NCI-H524 (cell line): ENCODE data around the gene ZNF672.
A peak's percentile ranks its signal among the peaks of the same experiment; 100 is the strongest.
"Not testable (repeated sequence)": the region's sequence is repeated elsewhere in the genome, so short reads cannot be mapped to it uniquely, and the experiment has no call there.

Experiments
- DNase-seq, 2 experiments: peaks; one replicate each; lab custom pipeline; 2025; lab: John Stamatoyannopoulos, UW

ZNF672 gene

DNA sequence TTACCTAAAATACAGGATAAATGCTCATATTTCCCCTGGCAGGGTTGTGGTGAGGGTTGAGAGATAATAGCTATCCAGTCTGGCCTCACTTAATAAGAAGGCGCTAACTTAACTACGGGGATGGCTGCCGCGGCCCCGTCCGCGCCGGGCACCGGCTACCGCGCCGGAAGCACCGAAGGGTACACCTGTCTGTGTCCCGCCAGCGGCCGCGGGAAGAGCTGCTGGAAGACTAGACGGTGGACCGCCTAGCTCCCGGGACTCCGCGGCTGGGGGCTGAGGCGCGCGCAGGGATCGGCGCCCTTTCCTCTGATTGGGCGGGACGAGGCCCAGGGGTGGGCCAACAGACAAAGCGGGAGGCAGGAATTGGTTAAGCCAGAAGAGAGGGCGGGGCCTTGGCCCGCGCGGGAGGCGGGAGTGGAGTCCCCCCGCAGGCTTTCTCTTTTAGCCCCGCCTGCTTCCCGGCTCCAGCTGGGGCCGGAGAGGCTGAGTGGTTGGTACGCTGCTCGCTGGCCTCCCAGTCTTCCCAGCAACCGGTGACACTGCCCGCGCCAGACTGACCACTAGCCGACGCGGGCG lies at the start of gene ZNF672:
Gene ZNF672 (plus strand): TSS at position 444 of the 576 bp plus-strand sequence. CDS start 9,051 bp downstream, outside the sequence.
- peak; percentile 91 to 96 for DNase-seq

DNA sequence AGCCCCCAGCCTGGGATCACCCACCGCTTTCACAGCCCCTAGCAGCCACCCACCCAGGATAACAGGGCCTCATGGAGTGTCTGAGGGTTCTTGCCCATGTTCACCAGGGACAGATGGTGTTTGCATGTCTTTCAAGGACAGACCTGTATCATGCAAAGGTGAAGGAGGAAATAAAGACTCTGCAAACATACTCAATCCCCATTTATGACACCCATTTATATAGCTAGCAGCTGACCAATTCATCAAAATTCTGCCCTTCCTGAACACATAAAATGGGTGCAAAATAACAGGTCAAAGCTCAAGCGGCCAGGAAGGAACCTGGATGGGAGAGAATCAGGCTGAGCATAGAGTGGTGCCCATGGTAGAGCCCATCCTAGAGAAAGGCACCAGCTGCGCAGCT lies 49.7 kb upstream of the ZNF672 start:
- no peak for DNase-seq

GRCh38 chr1:248789337-248789736 lies 48.7 kb upstream of the ZNF672 start:
- DNase-seq, result not testable (repeated sequence)

DNA sequence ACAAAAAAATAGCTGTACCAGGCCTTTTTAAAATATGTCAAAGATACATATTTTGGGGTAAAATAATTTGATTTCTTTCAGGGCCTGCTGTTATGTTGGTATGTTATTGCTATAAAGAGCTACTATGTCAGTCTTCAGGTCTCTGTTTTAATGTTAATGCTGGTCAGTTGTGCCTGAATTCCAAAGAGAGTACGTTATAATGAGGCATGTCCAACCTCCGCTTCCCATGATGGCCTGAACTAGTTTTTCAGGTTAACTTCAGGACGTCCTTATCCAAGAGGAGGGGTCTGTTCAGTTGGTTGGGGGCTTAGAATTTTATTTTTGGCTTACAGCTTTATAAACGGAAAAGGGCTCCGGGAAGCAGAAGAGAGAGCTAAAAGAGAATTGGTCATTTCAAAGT lies 47.6 kb upstream of the ZNF672 start:
- no peak for DNase-seq

DNA sequence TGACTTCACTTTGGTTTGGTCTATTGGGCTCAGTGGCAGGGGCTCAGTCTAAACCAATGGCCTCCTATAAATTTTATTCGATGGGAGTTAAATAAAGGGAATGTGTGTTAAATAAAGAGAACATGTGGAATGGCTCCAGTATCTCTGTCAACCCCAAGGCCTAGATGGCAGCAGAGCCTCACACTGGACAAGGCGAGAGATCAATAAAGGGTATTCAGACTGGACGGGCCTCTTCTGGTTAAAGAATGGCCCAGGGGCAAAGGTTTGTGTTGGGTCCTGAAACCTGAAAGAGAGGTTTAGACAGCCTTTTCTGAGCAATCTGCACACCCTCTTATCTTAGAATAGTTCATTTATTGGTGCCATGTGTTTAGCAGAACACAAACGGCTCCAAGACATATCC lies 47.0 kb upstream of the ZNF672 start:
- DNase-seq, result no peak

DNA sequence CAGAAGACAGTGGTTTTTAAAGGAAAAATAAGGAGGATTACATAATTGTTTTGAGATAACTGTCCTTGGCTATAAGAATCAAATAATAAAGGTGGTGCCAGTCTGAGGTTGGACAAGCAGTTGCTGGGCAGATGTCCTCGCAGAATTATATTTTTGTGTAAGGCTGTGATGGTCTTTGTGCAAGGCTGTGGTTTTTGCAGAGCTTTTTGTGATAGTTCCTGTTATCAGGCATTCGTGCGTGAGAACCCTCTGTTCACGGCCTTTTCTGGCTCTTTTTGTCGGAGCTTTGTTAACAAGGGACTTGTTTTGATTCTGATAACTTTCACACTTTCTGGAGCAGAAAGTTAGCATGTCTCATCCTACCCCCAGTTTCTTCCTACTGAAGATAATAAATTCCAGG lies 45.7 kb upstream of the ZNF672 start:
- no peak for DNase-seq

DNA sequence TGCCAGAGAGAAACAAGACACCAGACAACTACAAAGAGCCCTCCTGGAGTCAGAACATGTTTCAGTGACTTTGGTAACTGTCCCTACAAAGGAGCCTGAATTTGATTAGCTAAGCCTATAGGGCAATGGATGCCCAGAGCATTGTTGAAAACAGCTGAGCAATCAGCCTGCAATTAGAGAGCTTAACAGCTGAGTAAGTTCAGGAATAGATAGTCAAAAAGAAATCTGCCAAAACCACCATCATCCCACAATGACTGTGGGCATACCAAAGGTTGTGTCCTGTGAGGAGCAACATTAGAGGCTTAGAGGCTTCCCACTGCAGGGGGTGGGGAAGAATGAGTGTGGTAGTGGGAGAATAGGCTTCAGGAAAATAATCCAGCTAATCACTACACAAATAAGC lies 44.4 kb upstream of the ZNF672 start:
- DNase-seq, result no peak

DNA sequence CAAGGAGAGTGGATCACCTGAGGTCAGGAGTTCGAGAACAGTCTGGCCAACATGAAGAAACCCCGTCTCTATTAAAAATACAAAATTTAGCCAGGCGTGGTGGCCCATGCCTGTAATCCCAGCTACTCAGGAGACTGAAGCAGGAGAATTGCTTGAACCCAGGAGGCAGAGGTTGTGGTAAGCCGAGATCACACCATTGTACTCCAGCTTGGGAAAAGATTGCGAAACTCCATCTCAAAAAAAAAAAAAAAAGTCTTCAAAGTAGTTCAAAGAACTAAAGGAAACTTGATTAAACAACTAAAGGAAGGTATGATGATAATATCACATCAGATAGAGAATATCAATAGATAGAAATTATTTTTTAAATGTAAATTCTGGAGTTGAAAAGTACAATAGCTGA lies 43.4 kb upstream of the ZNF672 start:
- DNase-seq, result not testable (repeated sequence)

DNA sequence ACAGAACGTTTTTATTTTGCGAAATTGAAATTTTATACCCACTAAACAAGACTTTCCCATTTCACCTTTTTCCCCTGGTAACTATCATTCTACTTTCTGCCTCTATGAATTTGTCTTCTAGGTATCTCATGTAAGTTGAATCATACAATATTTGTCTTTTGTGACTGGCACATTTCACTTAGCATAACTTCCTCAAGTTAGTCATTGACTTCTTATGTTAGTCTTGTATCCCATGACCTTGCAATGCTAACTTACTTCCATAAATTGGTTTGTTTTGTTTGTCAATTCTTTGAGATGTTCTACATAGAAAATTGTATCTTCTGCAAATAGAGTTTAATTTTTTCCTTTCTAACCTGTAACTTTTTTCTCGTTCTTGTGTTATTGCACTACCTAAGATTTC lies 39.2 kb upstream of the ZNF672 start:
- no peak for DNase-seq

GRCh38 chr1:248800459-248800858 lies 37.6 kb upstream of the ZNF672 start:
- DNase-seq, result no peak

GRCh38 chr1:248802454-248802853 lies 35.6 kb upstream of the ZNF672 start:
- no peak for DNase-seq

- not testable (repeated sequence) for DNase-seq
Measured at GRCh38 chr1:248803501-248803900, 34.5 kb upstream of the ZNF672 start.

GRCh38 chr1:248804771-248805681 lies 33.0 kb upstream of the ZNF672 start:
- DNase-seq, result no peak

DNA sequence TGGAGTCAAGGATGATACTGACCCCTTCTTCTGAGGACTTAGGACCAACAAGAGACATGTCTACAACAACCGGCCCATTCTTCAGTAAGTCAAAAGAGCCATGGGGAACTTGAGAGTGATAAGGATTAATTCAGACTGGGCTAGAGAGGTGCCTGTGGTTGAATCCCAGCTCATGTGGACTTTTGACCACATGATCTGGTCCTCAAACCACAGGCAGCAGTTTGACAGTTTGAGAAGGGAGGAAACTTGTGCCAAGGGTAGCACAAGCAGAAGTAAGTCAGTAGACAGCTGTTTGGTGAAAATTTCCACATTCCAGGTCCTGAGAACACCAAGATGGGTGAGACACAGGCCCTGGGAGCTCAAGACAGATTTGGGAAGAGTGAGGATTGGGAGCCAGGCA lies 32.1 kb upstream of the ZNF672 start:
- DNase-seq, result no peak

DNA sequence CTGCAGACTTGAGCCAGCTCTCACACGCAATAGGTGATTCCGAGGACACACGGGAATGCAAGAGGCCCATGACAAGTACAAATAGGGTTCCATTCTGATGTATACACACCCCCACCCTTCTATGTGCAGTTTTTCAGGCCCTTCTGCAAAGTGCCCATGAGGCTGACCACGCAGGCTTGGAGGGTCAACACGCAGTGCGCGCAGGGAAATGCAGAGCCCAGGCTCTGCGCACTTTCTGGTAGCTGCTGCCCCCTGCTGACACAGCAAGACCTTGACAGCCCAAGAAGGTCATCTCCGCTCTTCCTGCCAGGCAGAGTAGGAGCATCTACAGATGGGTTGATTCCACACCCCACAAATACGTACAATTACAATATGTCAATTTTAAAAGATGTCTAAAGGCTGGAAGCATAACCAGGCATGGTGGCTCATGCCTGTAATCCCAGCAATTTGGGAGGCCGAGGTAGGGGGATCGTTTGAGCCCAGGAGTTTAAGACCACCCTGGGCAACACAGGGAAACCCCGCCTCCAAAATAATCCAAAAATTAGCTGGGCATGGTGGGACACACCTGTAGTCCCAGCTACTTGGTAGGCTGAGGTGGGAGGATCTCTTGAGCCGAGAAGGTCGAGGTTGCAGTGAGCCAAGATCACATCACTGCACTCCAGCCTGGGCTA lies 30.8 kb upstream of the ZNF672 start:
- peak in 1 of 2 experiments; percentile 36 for DNase-seq

DNA sequence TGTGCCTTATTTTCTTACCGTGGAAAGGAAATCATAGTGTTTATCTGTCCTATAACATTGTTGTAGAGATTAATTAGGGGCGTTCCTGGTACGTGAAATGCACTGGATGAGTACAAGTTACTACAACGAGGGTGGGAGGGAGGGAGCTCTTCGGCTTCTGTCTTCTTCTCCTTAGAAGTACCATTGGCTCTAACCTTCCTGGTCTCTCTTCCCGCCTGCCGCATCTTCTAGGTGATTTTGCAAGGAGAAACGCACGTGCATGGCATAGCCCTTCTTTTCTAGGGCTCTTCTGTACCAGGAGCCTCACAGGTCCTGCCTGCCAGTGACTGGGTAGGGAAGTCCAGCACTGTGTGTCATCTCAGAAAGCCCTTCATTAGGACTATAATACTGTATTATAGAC lies 29.1 kb upstream of the ZNF672 start:
- no peak for DNase-seq

GRCh38 chr1:248810000-248810726 lies 27.9 kb upstream of the ZNF672 start:
- DNase-seq, result no peak

- DNase-seq, result no peak
Measured at GRCh38 chr1:248810727-248811513, 27.1 kb upstream of the ZNF672 start.

DNA sequence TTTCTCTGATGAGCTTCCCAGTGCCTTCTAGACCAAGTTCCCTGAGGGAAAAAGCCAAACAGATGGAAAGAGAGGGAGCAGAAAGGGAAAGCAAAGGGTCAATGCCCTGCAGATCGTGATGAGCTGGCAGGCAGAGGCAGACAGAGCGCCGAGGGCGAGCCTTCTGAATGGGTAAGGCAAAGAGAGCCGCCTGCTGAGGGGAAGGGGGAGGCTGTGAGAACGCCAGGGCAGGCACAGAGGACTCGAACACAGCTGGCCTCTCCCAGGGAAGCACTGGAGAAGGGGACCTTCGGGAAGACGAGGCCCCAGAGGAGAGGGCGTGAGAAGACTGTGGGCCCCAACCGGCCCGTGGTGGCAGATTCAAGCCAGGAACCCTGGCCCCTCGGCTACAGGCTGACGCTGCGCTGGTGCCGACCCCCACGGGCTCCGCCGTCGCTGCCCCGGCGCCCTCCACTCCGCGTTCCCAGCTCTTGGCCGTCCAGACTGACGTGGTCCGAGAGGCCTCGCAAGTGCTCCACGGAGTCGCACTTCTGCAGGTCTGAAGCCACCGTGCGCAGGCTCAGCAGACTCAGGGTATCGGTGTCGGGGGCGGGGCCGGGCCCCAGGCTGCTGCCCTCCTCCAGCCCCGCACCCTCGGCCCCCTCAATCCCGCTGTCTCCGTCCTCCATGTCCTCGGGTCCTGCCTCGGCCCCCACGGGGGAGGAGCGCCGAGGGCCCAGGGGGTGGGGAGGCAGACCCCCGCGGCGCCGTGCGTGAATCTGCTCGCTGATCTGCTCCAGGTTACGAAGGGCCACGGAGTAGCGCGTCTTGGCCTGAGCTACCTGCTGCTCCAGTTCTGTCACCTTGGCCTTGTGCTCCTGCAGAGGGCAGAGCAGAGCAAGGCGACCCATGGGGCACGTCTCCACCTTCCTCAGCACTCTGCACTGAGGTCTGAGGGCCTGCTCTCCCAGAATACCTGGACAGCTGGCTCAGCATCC lies 26.2 kb upstream of the ZNF672 start:
- DNase-seq, result peak in 1 of 2 experiments; percentile 6

DNA sequence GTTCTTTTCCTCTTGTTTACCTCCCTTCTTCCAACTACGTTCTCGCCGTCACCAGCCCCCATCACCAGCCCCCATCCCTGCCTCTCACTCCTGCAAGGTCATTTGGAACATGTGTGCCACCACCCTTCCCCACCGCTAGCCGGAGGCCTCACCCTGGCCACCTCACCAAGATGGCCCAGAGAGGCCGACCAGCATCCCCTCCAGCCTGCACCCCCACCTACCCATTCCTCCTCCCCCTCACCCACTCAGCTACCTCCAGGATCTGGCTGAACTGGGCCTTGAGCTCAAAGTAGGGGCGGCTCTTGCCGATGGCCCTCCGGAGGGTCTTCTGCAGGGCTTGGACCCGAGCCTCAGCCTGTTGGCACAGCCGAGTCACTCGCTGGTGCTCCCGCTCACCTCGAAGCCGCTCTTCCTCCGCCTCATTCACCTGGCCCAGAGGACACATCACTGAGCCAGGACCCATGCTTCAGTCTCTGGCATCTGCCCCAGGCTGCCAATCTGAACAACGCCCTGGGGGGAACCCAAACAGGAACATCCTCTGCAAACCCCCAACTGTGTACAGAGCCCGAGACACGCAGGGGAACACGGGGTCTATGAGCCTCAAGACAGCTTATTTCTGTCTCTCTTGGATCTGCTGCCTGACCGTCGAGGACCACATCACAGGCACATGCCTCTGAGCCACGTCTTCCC lies 25.1 kb upstream of the ZNF672 start:
- no peak for DNase-seq
